DMS53 treated with DMSO at 0.1 percent for 48 hours (cell line): ENCODE data around the gene ERC1.
"Not testable (repeated sequence)": the region's sequence is repeated elsewhere in the genome, so short reads cannot be mapped to it uniquely, and the experiment has no call there.

ENCODE experiments used
- DNase-seq: peaks from one replicate; lab custom pipeline; 2025; ENCODE audit not compliant: unreplicated experiment; lab: John Stamatoyannopoulos, UW

The ERC1 gene

GRCh38 chr12:1117371-1117770, 126.3 kb downstream of the ERC1 start:
- no peak for DNase-seq

DNA sequence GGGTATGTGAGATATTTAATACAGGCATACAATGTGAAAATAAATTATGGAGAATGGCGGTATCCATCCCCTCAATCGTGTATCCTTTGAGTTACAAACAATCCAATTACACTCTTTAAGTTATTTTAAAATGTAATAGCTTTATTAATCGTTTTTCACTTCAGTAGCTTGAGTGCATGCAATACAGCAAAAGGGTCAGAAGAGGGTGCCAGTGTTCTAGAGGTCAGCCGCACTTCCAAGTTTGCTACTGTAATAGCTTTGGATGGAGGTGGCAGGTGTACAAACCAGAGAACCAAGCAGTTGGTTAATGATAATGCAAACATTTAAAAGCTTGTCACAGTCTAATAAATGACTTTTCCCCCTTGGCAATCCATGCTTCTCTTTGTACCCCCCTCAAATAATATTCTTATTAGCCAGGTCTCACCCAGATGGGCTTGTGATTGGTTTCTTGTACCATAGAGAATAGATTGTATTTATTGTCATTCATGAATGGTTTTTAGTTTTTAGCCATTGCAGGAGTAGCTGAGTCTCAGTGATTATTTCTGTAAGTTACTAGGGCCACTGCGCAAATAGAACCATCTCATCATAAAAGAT, 127.0 kb downstream of the ERC1 start:
- DNase-seq, result peak; percentile 93

DNA sequence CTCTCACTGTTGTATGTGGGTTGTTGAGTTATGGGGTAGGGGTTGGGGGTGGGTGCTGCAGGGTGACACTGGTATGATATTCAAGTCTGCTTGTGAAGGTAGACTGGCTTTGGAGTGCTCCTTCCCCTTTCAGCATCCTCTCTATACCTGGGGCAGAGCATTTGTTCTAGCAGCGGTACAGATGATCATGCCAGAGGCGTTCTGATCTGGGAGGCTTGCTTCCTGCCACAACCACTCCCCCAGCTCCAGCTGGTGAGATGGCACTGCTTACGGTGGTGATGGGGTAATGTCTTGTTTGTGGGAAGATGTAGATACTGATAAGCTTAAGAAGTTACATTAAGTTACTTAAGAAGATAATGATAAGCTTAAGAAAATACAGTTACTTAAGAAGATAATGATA, 131.8 kb downstream of the ERC1 start:
- no peak for DNase-seq

GRCh38 chr12:1126091-1126490, 135.1 kb downstream of the ERC1 start:
- no peak for DNase-seq

GRCh38 chr12:1127021-1127420, 136.0 kb downstream of the ERC1 start:
- no peak for DNase-seq

- DNase-seq, result peak; percentile 97
Observed at GRCh38 chr12:1130164-1130563, 139.1 kb downstream of the ERC1 start.

- DNase-seq, result peak; percentile 97
Observed at GRCh38 chr12:1130571-1130970, 139.5 kb downstream of the ERC1 start.

GRCh38 chr12:1131811-1132224, 140.8 kb downstream of the ERC1 start:
- no peak for DNase-seq

GRCh38 chr12:1132311-1132710, 141.3 kb downstream of the ERC1 start:
- DNase-seq, result no peak

DNA sequence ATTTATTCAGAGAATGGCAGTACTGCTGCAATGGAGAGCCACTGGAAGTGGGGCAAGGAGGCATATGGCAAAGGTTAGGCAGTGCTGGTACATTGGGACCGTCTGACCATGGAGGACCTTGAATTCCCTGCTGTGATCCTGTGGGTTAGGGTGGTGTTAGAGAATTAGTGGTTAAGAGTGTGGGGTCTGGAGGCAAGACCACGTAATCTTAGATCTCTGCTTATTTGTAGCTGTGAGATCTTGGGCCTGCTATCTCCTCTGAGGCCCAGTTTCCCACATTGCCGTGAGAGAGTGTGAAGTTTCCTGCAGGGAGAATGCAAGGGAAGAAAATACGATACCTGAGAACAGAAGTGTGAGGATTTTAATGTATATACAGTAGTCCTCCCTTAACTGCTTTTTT, 147.7 kb downstream of the ERC1 start:
- no peak for DNase-seq

- DNase-seq, result not testable (repeated sequence)
Observed at GRCh38 chr12:1146758-1147157, 155.7 kb downstream of the ERC1 start.

DNA sequence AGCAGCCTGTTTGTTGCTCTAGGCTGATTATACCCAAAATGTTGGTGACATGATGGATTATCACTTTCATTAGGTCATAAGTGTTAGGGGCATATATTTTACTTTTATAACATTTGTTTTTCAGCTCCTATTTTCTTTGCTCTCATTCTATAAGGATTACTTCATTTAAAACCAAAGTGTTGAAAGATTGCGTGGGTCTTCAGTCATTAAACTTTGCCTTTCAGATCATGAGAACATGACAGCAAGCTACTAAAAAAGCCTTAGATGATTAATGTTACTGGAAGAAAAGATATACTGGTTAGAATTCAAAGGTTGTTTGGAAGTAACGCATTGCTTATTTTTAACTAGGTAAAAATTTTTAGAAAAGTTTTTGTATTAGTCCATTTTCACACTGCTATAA, 156.8 kb downstream of the ERC1 start:
- no peak for DNase-seq

GRCh38 chr12:1157046-1157445, 166.0 kb downstream of the ERC1 start:
- DNase-seq, result no peak

GRCh38 chr12:1161197-1161596, 170.2 kb downstream of the ERC1 start:
- no peak for DNase-seq

DNA sequence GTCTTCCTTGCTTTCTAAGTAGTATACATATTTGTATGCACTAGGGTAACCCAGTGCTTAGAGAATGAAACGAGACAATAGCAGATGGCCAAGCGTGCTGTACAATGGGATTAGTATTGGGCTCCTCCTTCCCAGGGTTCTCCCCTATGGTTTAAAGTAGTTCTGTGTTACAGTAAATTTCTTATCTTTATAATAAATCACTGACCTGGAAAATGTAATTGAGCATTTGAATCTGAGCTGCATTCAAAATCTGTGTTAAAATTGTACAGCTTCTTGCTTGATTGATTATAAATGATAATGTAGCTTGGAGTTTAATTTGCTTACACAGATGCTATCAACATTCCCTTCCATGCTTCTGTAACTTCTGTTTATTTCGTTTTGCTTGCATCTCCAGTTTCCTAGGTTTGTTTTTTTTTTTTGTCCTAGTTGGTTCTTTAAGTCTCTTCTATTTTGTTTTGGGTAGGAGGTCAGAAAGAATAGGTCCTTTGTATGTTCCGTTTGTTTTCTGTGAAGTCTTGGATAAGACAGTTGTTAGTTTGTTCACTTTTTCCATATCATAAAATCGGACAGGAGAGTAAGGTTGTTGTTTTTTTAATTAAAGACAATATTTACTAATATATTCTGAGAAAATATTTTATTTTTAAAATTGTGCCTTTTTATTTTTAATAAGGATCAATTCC, 171.2 kb downstream of the ERC1 start:
- no peak for DNase-seq

GRCh38 chr12:1167784-1168183, 176.8 kb downstream of the ERC1 start:
- DNase-seq, result no peak

DNA sequence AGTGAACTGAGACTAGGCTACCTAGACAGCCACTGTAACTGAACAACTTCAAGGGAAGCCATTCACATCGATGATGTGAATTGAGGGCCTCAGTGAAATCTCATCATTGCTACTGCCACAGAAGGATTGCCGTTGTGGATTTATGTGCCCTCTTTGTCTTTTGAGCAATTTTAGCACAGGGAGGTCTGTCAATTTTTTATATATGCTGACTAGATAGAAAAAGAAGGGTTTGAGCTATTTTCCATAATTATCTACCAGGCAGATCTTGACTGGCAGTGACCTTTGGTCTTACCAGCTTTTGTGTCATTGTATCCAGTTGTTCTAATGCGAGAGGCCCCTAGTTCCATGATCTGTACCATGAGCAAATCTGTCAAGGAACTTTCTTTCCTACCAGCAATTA, 179.4 kb downstream of the ERC1 start:
- DNase-seq, result no peak

DNA sequence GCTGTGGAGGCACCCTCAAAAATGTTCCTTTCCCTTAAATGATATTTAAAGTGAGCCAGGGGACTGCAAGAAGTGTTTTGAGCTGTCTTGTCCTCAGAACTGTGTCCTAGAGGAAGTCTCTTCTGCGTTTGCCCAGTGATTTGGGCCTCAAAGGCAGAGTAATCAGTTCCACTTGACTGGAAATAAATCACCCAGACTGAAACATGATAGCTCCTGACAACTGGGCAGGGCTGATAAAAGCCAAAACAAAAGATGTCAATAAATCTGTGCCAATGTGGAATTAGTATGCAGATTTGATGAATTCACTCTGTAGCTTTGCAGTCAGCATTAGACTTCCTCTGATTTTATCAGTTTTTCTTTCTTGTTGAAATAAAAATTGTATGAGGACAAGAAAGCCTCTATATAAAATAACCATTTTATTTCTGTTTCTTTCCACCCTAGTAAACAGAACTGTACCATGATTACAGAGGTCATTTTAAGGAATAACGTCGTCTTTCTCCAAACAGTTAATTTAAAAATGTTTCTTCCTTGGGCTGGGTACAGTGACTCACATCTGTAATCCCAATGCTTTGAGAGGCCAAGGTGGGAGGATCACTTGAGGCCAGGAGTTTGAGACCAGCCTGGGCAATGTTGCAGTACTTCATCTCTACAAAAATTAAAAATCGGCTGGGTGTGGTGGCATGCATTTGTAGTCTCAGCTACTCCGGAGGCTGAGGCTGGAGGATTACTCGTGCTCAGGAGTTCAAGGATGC, 180.8 kb downstream of the ERC1 start:
- peak; percentile 96 for DNase-seq

DNA sequence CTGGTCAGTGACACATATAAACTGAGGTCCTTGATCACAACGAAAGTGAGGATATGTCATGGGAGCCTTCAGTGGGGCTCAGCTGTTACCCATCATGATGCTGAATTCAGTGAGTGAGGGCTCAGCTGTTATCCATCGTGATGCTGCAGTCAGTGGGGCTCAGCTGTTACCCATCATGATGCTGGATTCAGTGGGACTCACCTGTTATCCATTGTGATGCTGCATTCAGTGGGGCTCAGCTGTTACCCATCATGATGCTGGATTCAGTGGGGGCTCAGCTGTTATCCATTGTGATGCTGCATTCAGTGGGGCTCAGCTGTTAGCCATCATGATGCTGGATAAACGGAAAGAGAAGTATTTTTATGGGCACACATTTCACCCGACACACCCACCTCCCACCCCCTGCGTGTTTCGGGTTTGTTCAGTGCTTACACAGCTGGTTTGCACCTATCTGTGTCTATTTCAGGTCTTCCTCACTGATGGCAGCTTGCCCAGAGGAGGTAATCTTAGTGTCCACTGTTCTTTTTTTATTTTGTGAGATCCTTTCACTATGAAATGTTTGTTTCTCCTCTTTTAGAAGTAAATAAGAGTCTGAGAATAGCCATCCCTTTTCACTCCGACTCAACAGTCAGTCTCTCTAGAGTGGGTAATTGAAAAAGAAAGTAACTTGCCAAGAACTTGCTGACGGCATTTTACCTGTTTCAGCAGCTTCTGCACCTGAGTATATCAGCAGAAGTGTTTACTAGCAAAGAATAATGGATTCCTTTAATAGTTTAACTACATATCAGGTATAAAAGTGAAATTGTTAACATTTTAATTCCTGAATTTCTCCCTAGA, 183.0 kb downstream of the ERC1 start:
- peak; percentile 39 for DNase-seq

DNA sequence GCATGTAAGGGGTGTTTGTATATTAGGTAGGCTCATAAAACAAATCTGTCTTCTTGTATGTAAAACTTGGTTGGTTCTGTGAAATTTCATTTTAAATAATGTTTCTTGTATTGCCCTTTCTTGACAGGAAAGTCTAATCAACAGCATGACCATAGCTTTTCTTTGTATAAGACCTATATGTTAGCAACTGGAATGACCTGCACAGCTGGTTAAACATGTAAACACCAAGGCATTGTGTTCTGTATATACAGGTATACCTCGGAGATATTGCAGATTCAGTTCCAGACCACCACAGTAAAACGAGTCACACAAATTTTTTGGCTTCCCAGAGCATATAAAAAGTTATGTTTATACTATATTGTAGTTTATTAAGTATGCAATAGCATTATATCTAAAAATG, 183.6 kb downstream of the ERC1 start:
- peak; percentile 49 for DNase-seq

DNA sequence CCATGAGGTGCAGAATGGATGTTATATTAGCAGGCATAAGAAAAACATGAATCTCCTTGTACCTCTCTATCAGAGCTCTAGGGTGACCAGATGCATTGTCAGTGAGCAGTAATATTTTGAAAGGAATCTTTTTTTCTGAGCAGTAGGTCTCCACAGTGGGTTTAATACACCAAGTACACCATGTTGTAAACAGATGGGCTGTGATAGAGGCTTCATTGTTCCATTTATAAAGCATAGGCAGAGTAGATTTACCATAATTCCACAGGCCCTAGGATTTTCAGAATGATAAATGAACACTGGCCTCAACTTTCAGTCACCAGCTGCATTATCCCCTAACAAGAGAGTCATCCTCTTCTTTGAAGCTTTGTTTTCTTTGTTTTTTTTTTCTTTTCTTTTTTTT, 185.2 kb downstream of the ERC1 start:
- DNase-seq, result no peak
